ENCODE data around the gene SMAD2.

The SMAD2 gene

DNA sequence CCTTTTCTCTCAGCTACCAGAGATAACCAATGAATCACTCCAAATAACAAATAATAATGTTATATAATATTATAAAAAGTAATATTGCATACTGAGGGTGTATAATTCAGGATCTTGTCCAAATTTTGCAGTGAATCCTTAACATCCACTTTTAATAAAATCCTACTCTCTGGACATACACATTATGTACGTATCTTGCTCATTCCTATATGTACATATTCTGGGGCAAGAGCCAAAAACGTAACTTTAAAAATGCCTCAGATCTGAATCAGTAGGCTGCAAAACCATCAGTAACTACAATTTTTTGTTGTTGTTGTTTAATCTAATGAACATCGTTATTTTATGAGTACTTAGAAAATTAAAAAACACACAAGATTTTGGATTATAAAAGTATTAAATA, 65.3 kb downstream of the SMAD2 start:
- no peak for ATAC-seq
- TF ChIP-seq ZNF565 (CRISPR knock-in tag; conservative IDR thresholded peaks at IDR 0.05; ENCODE audit: low read depth) = no peak
- TF ChIP-seq, protein P1, sequence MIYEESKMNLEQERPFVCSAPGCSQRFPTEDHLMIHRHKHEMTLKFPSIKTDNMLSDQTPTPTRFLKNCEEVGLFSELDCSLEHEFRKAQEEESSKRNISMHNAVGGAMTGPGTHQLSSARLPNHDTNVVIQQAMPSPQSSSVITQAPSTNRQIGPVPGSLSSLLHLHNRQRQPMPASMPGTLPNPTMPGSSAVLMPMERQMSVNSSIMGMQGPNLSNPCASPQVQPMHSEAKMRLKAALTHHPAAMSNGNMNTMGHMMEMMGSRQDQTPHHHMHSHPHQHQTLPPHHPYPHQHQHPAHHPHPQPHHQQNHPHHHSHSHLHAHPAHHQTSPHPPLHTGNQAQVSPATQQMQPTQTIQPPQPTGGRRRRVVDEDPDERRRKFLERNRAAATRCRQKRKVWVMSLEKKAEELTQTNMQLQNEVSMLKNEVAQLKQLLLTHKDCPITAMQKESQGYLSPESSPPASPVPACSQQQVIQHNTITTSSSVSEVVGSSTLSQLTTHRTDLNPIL (CRISPR knock-in tag; IDR thresholded peaks at IDR 0.05; ENCODE audit: low read depth) = no peak
- no peak for TF ChIP-seq RARB (CRISPR knock-in tag; IDR thresholded peaks at IDR 0.05)
- TF ChIP-seq, protein P2, sequence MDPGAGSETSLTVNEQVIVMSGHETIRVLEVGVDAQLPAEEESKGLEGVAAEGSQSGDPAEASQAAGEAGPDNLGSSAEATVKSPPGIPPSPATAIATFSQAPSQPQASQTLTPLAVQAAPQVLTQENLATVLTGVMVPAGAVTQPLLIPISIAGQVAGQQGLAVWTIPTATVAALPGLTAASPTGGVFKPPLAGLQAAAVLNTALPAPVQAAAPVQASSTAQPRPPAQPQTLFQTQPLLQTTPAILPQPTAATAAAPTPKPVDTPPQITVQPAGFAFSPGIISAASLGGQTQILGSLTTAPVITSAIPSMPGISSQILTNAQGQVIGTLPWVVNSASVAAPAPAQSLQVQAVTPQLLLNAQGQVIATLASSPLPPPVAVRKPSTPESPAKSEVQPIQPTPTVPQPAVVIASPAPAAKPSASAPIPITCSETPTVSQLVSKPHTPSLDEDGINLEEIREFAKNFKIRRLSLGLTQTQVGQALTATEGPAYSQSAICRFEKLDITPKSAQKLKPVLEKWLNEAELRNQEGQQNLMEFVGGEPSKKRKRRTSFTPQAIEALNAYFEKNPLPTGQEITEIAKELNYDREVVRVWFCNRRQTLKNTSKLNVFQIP (CRISPR knock-in tag; IDR thresholded peaks at IDR 0.05; ENCODE audit: borderline replicate concordance, low read depth) = no peak
- TF ChIP-seq TCF4 (CRISPR knock-in tag; IDR thresholded peaks at IDR 0.05; ENCODE audit: borderline replicate concordance) = no peak
- TF ChIP-seq ESRRG (CRISPR knock-in tag; IDR thresholded peaks at IDR 0.05) = no peak
- no peak for TF ChIP-seq ZC3H10 (CRISPR knock-in tag; IDR thresholded peaks at IDR 0.05)
- no peak for TF ChIP-seq CSDC2 (CRISPR knock-in tag; IDR thresholded peaks at IDR 0.05)
- TF ChIP-seq ARNTL (CRISPR knock-in tag; IDR thresholded peaks at IDR 0.05; ENCODE audit: borderline replicate concordance, low read depth) = no peak

DNA sequence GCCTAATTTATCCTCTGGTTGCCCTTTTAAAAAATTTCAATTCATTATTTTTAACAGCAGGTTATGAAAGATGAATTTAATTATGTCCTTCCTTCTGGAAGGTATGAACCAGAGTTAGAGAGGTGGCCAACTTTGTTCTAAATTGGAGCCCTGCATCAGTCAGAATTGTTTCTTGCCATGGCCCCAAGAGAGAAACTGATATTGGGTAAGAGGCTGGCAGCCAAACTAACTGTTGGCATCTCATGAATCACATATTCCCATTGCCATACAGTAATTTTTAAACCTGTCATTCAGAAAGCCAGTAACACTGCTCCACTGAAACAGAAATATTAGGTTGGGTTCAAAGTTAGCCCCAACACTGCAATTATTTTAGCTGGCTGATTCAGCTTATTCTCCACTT, 67.4 kb downstream of the SMAD2 start:
- TF ChIP-seq, protein P3, sequence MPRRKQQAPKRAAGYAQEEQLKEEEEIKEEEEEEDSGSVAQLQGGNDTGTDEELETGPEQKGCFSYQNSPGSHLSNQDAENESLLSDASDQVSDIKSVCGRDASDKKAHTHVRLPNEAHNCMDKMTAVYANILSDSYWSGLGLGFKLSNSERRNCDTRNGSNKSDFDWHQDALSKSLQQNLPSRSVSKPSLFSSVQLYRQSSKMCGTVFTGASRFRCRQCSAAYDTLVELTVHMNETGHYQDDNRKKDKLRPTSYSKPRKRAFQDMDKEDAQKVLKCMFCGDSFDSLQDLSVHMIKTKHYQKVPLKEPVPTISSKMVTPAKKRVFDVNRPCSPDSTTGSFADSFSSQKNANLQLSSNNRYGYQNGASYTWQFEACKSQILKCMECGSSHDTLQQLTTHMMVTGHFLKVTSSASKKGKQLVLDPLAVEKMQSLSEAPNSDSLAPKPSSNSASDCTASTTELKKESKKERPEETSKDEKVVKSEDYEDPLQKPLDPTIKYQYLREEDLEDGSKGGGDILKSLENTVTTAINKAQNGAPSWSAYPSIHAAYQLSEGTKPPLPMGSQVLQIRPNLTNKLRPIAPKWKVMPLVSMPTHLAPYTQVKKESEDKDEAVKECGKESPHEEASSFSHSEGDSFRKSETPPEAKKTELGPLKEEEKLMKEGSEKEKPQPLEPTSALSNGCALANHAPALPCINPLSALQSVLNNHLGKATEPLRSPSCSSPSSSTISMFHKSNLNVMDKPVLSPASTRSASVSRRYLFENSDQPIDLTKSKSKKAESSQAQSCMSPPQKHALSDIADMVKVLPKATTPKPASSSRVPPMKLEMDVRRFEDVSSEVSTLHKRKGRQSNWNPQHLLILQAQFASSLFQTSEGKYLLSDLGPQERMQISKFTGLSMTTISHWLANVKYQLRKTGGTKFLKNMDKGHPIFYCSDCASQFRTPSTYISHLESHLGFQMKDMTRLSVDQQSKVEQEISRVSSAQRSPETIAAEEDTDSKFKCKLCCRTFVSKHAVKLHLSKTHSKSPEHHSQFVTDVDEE (CRISPR knock-in tag; IDR thresholded peaks at IDR 0.05) = no peak
- no peak for TF ChIP-seq ZFP30 (CRISPR knock-in tag; IDR thresholded peaks at IDR 0.05)
- TF ChIP-seq, protein P4, sequence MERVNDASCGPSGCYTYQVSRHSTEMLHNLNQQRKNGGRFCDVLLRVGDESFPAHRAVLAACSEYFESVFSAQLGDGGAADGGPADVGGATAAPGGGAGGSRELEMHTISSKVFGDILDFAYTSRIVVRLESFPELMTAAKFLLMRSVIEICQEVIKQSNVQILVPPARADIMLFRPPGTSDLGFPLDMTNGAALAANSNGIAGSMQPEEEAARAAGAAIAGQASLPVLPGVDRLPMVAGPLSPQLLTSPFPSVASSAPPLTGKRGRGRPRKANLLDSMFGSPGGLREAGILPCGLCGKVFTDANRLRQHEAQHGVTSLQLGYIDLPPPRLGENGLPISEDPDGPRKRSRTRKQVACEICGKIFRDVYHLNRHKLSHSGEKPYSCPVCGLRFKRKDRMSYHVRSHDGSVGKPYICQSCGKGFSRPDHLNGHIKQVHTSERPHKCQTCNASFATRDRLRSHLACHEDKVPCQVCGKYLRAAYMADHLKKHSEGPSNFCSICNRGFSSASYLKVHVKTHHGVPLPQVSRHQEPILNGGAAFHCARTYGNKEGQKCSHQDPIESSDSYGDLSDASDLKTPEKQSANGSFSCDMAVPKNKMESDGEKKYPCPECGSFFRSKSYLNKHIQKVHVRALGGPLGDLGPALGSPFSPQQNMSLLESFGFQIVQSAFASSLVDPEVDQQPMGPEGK (CRISPR knock-in tag; IDR thresholded peaks at IDR 0.05; ENCODE audit: borderline replicate concordance) = no peak
- TF ChIP-seq PPARA (CRISPR knock-in tag; IDR thresholded peaks at IDR 0.05; ENCODE audit: borderline replicate concordance) = no peak
- no peak for TF ChIP-seq GLIS3 (CRISPR knock-in tag; IDR thresholded peaks at IDR 0.05)
- TF ChIP-seq ZNF8 (CRISPR knock-in tag; IDR thresholded peaks at IDR 0.05) = no peak
- no peak for TF ChIP-seq ZFP3 (CRISPR knock-in tag; IDR thresholded peaks at IDR 0.05)
- no peak for TF ChIP-seq ISL1 (CRISPR knock-in tag; IDR thresholded peaks at IDR 0.05)
- TF ChIP-seq TOX (CRISPR knock-in tag; IDR thresholded peaks at IDR 0.05; ENCODE audit: borderline replicate concordance) = no peak
- TF ChIP-seq, protein P2 (CRISPR knock-in tag; IDR thresholded peaks at IDR 0.05; ENCODE audit: borderline replicate concordance, low read depth) = no peak
- TF ChIP-seq RARB (CRISPR knock-in tag; IDR thresholded peaks at IDR 0.05) = no peak
- no peak for TF ChIP-seq CSDC2 (CRISPR knock-in tag; IDR thresholded peaks at IDR 0.05)
- TF ChIP-seq ARNTL (CRISPR knock-in tag; IDR thresholded peaks at IDR 0.05; ENCODE audit: borderline replicate concordance, low read depth) = no peak
- TF ChIP-seq ZNF70 (CRISPR knock-in tag; IDR thresholded peaks at IDR 0.05) = no peak
- TF ChIP-seq BACH2 (CRISPR knock-in tag; IDR thresholded peaks at IDR 0.05; ENCODE audit: borderline replicate concordance) = no peak
- TF ChIP-seq ESRRG (CRISPR knock-in tag; IDR thresholded peaks at IDR 0.05) = no peak
- TF ChIP-seq, protein P1 (CRISPR knock-in tag; IDR thresholded peaks at IDR 0.05; ENCODE audit: low read depth) = no peak
- no peak for ATAC-seq

Measured in SK-N-SH treated with all-trans-retinoic acid at 6 μM for 48 hours (cell line).